Measurements from ENCODE around the gene TMX4. TPM values are rescaled to one million over a fixed set of nuclear protein-coding genes. Genes with fewer than 3 reads are reported as not detected.
"Not testable (repeated sequence)": the region's sequence is repeated elsewhere in the genome, so short reads cannot be mapped to it uniquely, and the experiment has no call there.

The TMX4 gene
- total RNA-seq, 1 donor from 2014 or later, result 35.7 TPM

DNA sequence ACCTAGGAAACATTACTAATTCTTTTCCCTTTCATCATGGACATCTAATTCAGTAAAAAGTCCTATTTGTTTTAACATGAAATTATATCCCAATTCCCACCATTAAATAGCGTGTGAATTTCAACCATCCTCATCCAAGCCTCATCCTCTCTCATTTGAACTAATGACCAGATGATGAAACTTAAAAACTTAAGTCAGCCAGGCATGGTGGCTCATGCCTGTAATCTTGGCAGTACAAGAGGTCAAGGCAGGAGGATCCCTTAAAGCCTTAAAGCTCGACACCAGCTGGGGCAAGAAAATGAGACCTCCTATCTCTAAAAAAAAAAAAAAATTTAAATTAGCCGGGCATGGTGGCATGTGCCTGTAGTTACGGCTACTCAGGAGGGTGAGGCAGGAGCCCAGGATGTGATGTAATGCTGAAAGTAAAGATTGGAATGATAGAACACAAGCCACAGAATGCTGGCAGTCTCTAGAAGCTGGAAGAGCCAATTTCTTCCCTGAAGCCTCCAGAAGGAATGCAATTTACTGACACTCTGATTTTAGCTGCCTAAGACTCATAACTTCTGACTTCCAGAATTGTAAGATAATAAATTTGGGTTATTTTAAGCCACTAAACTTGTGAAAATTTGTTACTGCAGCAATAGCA lies 52.2 kb downstream of the TMX4 start:
- intact Hi-C loops (cut with DNase I), result no loop called here
- ATAC-seq (no peak), DNase-seq (no peak)
- TF ChIP-seq, protein P1, sequence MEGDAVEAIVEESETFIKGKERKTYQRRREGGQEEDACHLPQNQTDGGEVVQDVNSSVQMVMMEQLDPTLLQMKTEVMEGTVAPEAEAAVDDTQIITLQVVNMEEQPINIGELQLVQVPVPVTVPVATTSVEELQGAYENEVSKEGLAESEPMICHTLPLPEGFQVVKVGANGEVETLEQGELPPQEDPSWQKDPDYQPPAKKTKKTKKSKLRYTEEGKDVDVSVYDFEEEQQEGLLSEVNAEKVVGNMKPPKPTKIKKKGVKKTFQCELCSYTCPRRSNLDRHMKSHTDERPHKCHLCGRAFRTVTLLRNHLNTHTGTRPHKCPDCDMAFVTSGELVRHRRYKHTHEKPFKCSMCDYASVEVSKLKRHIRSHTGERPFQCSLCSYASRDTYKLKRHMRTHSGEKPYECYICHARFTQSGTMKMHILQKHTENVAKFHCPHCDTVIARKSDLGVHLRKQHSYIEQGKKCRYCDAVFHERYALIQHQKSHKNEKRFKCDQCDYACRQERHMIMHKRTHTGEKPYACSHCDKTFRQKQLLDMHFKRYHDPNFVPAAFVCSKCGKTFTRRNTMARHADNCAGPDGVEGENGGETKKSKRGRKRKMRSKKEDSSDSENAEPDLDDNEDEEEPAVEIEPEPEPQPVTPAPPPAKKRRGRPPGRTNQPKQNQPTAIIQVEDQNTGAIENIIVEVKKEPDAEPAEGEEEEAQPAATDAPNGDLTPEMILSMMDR (IDR thresholded peaks at IDR 0.05), result no peak
- no peaks in the 10 kb centered on the region for H3K36me3 ChIP-seq
- H3K4me1 ChIP-seq, result no peaks in the 10 kb centered on the region
- H3K4me3 ChIP-seq, result no peak overlapping the region
- no peaks in the 10 kb centered on the region for H3K27me3 ChIP-seq (ENCODE audit: low read depth)
- no peaks in the 10 kb centered on the region for H3K9me3 ChIP-seq
- no peak overlapping the region for H3K27ac ChIP-seq

DNA sequence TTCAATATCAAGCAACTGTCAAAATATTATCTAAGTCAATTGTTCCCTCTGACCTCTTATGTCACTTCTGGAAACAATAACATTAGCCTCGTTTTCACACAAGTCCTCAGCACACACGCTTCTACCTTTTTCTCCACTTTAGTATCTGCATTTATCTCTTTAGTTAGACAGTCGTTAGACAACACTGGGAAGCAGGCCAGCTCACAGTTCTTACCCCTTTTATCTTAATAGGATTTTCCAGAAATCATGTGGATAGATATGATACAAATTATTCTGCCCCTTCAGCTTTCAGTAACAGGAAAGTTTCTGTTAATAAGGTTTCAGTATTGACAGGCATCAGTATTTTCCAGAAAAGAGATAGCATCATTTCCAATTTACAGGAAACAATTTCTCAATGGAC lies 53.4 kb downstream of the TMX4 start:
- H3K27ac ChIP-seq, result no peak overlapping the region
- H3K4me1 ChIP-seq, result no peaks in the 10 kb centered on the region
- H3K36me3 ChIP-seq, result no peaks in the 10 kb centered on the region
- DNase-seq, result no peak
- ATAC-seq, result no peak
- H3K4me3 ChIP-seq, result no peak overlapping the region
- TF ChIP-seq, protein P1 (IDR thresholded peaks at IDR 0.05), result no peak
- intact Hi-C loops (cut with DNase I), result no loop called here
- no peaks in the 10 kb centered on the region for H3K9me3 ChIP-seq
- no peaks in the 10 kb centered on the region for H3K27me3 ChIP-seq (ENCODE audit: low read depth)

DNA sequence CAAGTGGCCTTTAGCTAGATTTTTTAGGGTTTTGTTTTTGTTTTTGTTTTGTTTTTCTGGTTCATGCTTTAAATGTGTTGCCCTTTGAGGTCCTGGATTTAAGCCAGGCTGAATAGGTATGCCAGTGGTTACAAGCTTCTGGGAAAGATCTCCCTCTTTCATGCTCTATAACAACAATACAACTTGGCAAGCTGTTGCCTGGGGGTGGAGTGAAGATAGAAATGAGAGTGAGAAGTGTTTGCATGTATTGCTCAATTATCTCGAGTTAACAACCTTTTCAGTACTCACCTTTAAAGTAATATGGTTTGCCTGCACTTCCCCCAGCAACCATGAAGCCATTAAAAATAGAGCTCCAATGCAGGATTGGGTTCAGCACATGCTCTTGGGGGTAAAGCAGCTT lies 60.1 kb downstream of the TMX4 start:
- ATAC-seq (peak; percentile 31 to 51), DNase-seq (no peak)
- no peaks in the 10 kb centered on the region for H3K4me1 ChIP-seq
- no peak overlapping the region for H3K27ac ChIP-seq
- intact Hi-C loops (cut with DNase I), result no loop called here
- TF ChIP-seq, protein P1 (IDR thresholded peaks at IDR 0.05), result no peak
- no peak overlapping the region for H3K4me3 ChIP-seq
- no peaks in the 10 kb centered on the region for H3K27me3 ChIP-seq (ENCODE audit: low read depth)
- no peaks in the 10 kb centered on the region for H3K9me3 ChIP-seq
- H3K36me3 ChIP-seq, result no peaks in the 10 kb centered on the region

DNA sequence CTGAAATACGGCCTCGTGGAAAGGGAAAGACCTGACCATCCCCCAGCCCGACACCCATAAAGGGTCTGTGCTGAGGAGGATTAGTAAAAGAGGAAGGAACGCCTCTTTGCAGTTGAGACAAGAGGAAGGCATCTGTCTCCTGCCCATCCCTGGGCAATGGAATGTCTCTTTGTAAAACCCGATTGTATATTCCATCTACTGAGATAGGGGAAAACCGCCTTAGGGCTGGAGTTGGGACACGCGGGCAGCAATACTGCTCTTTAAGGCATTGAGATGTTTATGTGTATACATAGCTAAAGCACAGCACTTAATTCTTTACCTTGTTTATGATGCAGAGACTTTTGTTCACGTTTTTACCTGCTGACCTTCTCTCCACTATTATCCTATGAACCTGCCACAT lies 63.0 kb downstream of the TMX4 start:
- intact Hi-C loops (cut with DNase I); H3K27ac ChIP-seq; H3K27me3 ChIP-seq (ENCODE audit: low read depth); H3K9me3 ChIP-seq; H3K4me1 ChIP-seq; ATAC-seq; DNase-seq; H3K4me3 ChIP-seq; H3K36me3 ChIP-seq: not testable (repeated sequence)

DNA sequence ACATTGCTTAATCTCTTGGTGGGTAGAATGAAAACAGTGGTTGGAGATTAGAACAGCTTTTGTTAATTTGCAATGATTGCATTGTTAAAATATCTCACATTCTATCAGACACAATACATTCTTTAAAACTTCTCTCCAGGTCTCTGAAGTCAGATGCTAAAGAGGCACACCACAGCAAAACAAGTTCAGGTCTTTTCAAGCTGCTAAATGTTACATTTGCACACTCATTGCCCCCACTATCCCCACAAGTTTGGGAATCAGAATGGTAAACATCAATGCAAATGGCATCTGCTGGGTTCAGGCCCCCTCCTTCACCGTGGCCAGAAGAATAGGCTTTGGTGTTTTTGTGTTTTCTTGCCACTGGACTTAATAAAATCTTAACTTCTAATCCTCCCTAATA lies 69.2 kb downstream of the TMX4 start:
- H3K4me1 ChIP-seq, result no peaks in the 10 kb centered on the region
- intact Hi-C loops (cut with DNase I), result no loop called here

DNA sequence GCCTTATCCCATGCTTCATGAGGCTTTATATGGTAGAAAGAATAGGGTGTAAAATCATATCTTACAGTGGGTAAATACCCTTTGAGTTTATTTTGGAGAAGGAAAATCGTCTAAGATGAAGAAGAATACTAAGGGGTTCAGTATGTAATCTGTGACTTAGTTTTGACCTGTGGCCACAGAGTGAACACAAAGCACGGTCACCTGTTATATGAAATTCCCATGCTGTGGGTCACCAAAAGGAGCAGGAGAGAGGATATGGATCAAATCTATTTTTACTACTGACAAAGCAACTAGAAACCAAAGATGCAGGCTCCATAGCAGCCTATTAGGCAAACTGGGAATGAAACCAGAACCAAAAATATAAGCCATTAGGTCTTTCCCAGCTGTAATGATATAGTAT lies 75.7 kb downstream of the TMX4 start:
- Histone ChIP-seq H3K36me3 (no peaks in the 10 kb centered on the region), H3K4me1 (no peaks in the 10 kb centered on the region), H3K9me3 (peaks cover 10% of the 10 kb centered on the region), H3K4me3 (no peak overlapping the region), H3K27ac (no peak overlapping the region), H3K27me3 (ENCODE audit: low read depth) (no peaks in the 10 kb centered on the region)
- TF ChIP-seq, protein P1 (IDR thresholded peaks at IDR 0.05), result no peak
- intact Hi-C loops (cut with DNase I), result no loop called here
- DNase-seq, result no peak
- ATAC-seq, result no peak

More for the DNA sequence above, 69.2 kb downstream of the TMX4 start:
- Histone ChIP-seq H3K27me3 (ENCODE audit: low read depth) (no peaks in the 10 kb centered on the region), H3K27ac (no peak overlapping the region), H3K36me3 (no peaks in the 10 kb centered on the region), H3K4me3 (no peak overlapping the region), H3K9me3 (peaks cover 16% of the 10 kb centered on the region)
- DNase-seq (no peak), ATAC-seq (no peak)
- TF ChIP-seq, protein P1 (IDR thresholded peaks at IDR 0.05), result no peak

All from lower lobe of right lung (tissue), 2 donors.